Measurements from ENCODE around the gene SLC16A3. TPM values are rescaled to one million over a fixed set of nuclear protein-coding genes. Genes with fewer than 3 reads are reported as not detected.

The SLC16A3 gene
- total and polyA plus RNA-seq, 2 donors, result 29.9 to 65.5 TPM

GRCh38 chr17:82240506-82241182 lies 11.8 kb downstream of the SLC16A3 start:
- H3K36me3 ChIP-seq (ENCODE audit: insufficient read depth), result peaks cover 8% of the 10 kb centered on the region
- 68% methylated on average over 20 of the region's 20 CpGs for WGBS
- no peak for DNase-seq (ENCODE audit: extremely low spot score)

DNA sequence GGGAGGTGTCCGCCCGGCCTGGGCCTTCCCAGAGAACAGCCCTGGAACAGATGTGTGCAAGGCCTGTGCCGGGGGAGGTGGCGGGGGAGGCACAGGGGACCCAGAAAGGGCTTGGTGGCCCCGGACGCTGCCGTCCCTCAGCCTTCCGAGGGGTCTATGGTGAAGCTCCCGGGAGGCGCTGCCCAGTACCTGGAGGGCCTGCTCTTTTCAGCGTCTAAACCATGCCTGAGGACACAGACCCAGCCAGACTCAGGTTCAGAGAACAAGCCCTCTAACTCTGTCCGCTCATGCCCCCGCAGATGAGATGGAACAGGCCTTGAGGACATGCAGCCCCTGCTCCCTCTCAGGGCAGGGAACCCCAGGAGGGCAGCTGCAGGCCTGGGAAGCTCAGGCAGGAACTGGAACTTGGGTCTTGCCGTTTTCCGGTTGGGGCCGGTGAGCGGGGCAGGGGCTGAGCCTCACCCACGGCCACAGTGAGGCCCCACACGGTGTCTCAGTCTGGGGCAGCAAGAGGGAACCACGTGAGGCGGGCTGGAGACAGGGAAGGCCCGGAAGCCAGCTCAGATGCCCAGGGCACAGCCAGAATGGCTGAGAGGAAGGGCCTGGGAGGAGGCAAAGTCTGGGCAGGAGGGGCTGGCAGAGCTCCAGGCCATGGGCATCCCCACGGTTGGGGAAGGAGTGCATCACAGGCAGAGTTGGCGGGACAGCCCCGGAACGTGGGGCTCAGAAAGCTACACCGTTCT lies 12.5 kb downstream of the SLC16A3 start:
- Histone ChIP-seq H3K4me1 (ENCODE audit: insufficient read depth) (no peaks in the 10 kb centered on the region), H3K36me3 (ENCODE audit: insufficient read depth) (peaks cover 8% of the 10 kb centered on the region), H3K27ac (ENCODE audit: low read depth) (peak overlapping the region; percentile 80), H3K4me3 (ENCODE audit: low read depth, low read length) (no peak overlapping the region)
- WGBS, result 41% methylated on average over 27 of the region's 27 CpGs
- DNase-seq (ENCODE audit: extremely low spot score), result no peak

More at GRCh38 chr17:82240506-82241182, 11.8 kb downstream of the SLC16A3 start:
- Histone ChIP-seq H3K27ac (ENCODE audit: low read depth) (peak overlapping the region; percentile 80), H3K4me3 (ENCODE audit: low read depth, low read length) (no peak overlapping the region), H3K4me1 (ENCODE audit: insufficient read depth) (no peaks in the 10 kb centered on the region)

DNA sequence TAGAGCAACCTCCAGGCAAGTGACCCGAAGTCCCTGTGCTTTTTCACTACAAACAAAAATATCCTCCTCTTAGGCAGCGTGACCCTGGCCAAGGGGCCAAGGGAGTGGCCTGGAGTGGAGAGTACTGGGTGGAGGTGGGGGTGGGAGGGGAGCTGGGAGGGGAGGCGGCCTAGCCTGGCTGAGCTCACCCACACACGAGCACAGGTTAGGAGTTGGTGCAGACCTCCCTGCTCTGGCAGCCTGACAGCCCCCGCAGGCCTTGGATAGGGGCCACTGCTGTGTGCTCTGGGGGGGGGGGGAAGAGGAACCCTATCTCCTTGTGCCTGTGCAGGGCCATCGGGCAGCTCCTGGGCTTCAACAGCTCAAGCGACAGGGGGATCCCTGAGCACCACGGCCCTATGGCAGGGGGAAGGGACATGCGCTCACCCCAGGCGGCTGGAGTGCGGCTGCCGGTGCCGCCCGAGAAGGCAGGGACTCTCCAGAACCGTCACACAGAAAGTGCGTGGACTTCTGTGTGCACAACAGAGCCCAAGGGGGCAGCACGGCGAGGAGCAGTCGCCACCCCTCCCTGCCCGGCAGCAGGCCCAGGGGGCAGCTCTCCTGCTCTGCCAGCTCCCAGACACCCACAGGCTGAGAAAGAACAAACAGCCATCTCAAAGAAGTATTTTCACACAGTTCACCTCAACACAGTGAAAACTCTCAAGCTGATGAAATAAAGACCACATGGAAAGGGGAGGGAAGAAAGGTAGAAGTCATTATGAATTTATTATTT lies 13.3 kb downstream of the SLC16A3 start:
- no peak for DNase-seq (ENCODE audit: extremely low spot score)
- 36% methylated on average over 20 of the region's 20 CpGs for WGBS
- Histone ChIP-seq H3K27ac (ENCODE audit: low read depth) (peak overlapping the region; percentile 80), H3K36me3 (ENCODE audit: insufficient read depth) (peaks cover 8% of the 10 kb centered on the region), H3K4me1 (ENCODE audit: insufficient read depth) (no peaks in the 10 kb centered on the region), H3K4me3 (ENCODE audit: low read depth, low read length) (no peak overlapping the region)

DNA sequence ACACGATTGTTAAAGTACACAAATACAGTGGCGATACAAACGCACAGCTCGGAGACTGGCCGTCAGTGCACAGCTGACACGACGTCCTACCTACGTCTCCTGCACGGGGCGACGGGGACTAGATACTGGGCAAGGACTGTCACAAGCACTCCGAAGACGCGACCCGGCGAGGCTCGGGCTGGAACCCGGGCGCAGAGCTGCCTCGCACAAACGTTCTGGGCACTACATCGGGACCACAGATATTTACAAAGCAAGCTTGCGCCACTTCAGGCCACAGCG lies 13.8 kb downstream of the SLC16A3 start:
- Histone ChIP-seq H3K27ac (ENCODE audit: low read depth) (no peak overlapping the region), H3K4me1 (ENCODE audit: insufficient read depth) (no peaks in the 10 kb centered on the region), H3K4me3 (ENCODE audit: low read depth, low read length) (no peak overlapping the region), H3K36me3 (ENCODE audit: insufficient read depth) (peaks cover 8% of the 10 kb centered on the region)
- no peak for DNase-seq (ENCODE audit: extremely low spot score)
- 64% methylated on average over 24 of the region's 24 CpGs for WGBS

- Histone ChIP-seq H3K4me3 (ENCODE audit: low read depth, low read length) (no peak overlapping the region), H3K36me3 (ENCODE audit: insufficient read depth) (peaks cover 9% of the 10 kb centered on the region), H3K27ac (ENCODE audit: low read depth) (no peak overlapping the region), H3K4me1 (ENCODE audit: insufficient read depth) (no peaks in the 10 kb centered on the region)
- WGBS, result 50% methylated on average over 29 of the region's 29 CpGs
- no peak for DNase-seq (ENCODE audit: extremely low spot score)
These were observed 14.3 kb downstream of the SLC16A3 start for GRCh38 chr17:82242977-82243647.

- H3K36me3 ChIP-seq (ENCODE audit: insufficient read depth), result peaks cover 9% of the 10 kb centered on the region
- no peak overlapping the region for H3K27ac ChIP-seq (ENCODE audit: low read depth)
- WGBS, result 90% methylated on average over 19 of the region's 19 CpGs
- no peak for DNase-seq (ENCODE audit: extremely low spot score)
- H3K4me3 ChIP-seq (ENCODE audit: low read depth, low read length), result no peak overlapping the region
- no peaks in the 10 kb centered on the region for H3K4me1 ChIP-seq (ENCODE audit: insufficient read depth)
These were observed 15.0 kb downstream of the SLC16A3 start for GRCh38 chr17:82243648-82244412.

GRCh38 chr17:82244413-82245133 lies 15.7 kb downstream of the SLC16A3 start:
- Histone ChIP-seq H3K4me3 (ENCODE audit: low read depth, low read length) (no peak overlapping the region), H3K27ac (ENCODE audit: low read depth) (no peak overlapping the region), H3K36me3 (ENCODE audit: insufficient read depth) (peaks cover 10% of the 10 kb centered on the region), H3K4me1 (ENCODE audit: insufficient read depth) (no peaks in the 10 kb centered on the region)
- no peak for DNase-seq (ENCODE audit: extremely low spot score)
- 81% methylated on average over 39 of the region's 39 CpGs for WGBS

DNA sequence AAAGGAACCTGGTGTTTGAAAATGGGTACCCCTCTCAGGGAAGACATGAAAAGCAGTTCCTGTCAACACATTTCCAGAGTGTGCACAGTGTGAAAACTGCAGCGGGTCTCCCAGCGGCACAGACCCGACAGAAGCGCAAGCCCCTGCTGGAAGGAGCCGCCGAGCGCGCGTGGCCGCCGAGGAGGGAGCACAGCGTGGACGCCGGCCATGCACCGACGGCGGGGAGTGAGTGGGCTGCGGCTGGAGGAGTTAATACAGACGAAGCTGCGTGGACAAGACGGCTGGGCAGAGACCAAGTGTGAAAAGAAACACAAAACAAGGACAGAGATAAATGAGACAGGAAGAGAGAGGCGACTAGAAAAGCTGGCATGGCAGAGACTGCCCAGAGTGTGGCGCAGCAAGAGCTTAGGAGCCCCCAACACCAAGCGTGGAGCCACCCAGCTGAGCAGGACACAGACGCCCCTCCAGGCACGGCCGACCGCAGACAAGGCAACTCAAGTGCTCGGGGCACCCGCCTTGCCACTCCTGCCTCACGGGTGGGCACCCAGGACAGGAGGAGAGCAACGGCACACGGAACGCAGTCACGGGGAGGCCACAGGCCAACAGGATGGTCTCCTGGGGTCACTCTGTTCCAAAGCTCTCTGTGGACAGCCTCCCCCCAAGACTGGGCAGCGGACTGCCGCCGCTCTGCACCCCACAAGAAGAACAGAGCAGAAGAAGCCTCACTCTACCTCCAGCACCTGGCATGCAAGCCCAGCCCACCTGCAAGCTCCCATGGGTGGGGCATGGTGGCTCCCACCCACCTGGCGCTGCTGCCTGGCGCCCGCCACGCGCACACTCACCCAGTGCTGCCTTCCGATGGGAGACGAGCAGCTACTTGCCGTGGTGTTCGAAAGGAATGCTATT lies 16.5 kb downstream of the SLC16A3 start:
- H3K4me3 ChIP-seq (ENCODE audit: low read depth, low read length), result no peak overlapping the region
- 88% methylated on average over 47 of the region's 47 CpGs for WGBS
- H3K4me1 ChIP-seq (ENCODE audit: insufficient read depth), result no peaks in the 10 kb centered on the region
- H3K27ac ChIP-seq (ENCODE audit: low read depth), result peak overlapping the region; percentile 28
- peaks cover 17% of the 10 kb centered on the region for H3K36me3 ChIP-seq (ENCODE audit: insufficient read depth)
- no peak for DNase-seq (ENCODE audit: extremely low spot score)

DNA sequence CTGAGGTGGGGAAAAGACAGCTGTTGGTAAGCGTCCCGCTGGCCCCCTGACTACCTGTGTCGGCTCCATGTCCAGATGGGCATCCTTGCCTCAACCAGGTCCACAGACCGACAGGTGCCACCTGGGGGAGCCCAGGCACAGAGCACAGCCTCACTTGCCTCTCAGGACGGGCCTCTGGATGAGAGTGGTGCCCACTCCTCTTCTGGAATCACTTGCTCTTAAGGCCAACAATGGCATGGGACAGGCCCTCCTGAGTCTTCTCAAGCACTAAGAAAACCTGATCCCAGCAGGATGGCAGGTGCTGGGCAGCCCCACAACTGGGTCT lies 17.2 kb downstream of the SLC16A3 start:
- H3K4me3 ChIP-seq (ENCODE audit: low read depth, low read length), result no peak overlapping the region
- no peaks in the 10 kb centered on the region for H3K4me1 ChIP-seq (ENCODE audit: insufficient read depth)
- H3K36me3 ChIP-seq (ENCODE audit: insufficient read depth), result peaks cover 17% of the 10 kb centered on the region
- 92% methylated on average over 5 of the region's 5 CpGs for WGBS
- DNase-seq (ENCODE audit: extremely low spot score), result no peak
- H3K27ac ChIP-seq (ENCODE audit: low read depth), result no peak overlapping the region

- WGBS, result 44% methylated on average over 27 of the region's 27 CpGs
- Histone ChIP-seq H3K36me3 (ENCODE audit: insufficient read depth) (peaks cover 17% of the 10 kb centered on the region), H3K4me1 (ENCODE audit: insufficient read depth) (no peaks in the 10 kb centered on the region), H3K27ac (ENCODE audit: low read depth) (peak overlapping the region; percentile 52), H3K4me3 (ENCODE audit: low read depth, low read length) (no peak overlapping the region)
- DNase-seq (ENCODE audit: extremely low spot score), result no peak
These were observed 17.7 kb downstream of the SLC16A3 start for GRCh38 chr17:82246365-82247181.

- Histone ChIP-seq H3K36me3 (ENCODE audit: insufficient read depth) (peaks cover 20% of the 10 kb centered on the region), H3K4me1 (ENCODE audit: insufficient read depth) (no peaks in the 10 kb centered on the region), H3K4me3 (ENCODE audit: low read depth, low read length) (no peak overlapping the region), H3K27ac (ENCODE audit: low read depth) (peak overlapping the region; percentile 34)
- DNase-seq (ENCODE audit: extremely low spot score), result no peak
- WGBS, result 56% methylated on average over 22 of the region's 22 CpGs
These were observed 18.5 kb downstream of the SLC16A3 start for GRCh38 chr17:82247182-82247823.
